CD4-positive, alpha-beta T cell (primary cell): ENCODE data around the gene MYRIP. TPM values are rescaled to one million over a fixed set of nuclear protein-coding genes. Genes with fewer than 3 reads are reported as not detected.

Source experiments
- ATAC-seq: fragments of 200-7000 bp; cut with Tn5 transposase; one replicate; pipeline ENCODE4 v1.10.0; 2022; ENCODE audit warnings: mild to moderate bottlenecking; ENCODE audit not compliant: poor library complexity
- CTCF ChIA-PET: fragments of 350-600 bp; sonication (Branson Sonifier 250); formaldehyde crosslinking; loops from one replicate; lab custom pipeline; 2021; ENCODE audit warnings: antibody characterized with exemption, inconsistent platforms; lab: Charles Lee
- POLR2A ChIA-PET: fragments of 350-600 bp; sonication (Branson Sonifier 250); formaldehyde crosslinking; loops from one replicate; lab custom pipeline; 2021; ENCODE audit warnings: antibody characterized with exemption, inconsistent platforms; lab: Charles Lee
- DNase-seq, 14 experiments: peaks; one replicate each; pipeline ENCODE4 v3.0.0-alpha.2; 2013 to 2020; ENCODE audit warnings: mixed read lengths in 2 of 14
- H3K27ac ChIP-seq, 2 donors: one replicate each; pipeline versions ENCODE4 v1.5.1 to v1.7.0; 2013; ENCODE audit warnings: low read length in 2 of 2, low read depth in 1 of 2, mild to moderate bottlenecking in 1 of 2
- H3K27me3 ChIP-seq, 2 experiments: 1 replicate in 1 of 2; 2 replicates in 1 of 2; pipeline versions ENCODE4 v1.6.1 to v1.7.0; 2013; ENCODE audit warnings: low read length in 2 of 2, control low read depth in 1 of 2, mild to moderate bottlenecking in 1 of 2, moderate library complexity in 1 of 2; ENCODE audit not compliant: insufficient read depth in 2 of 2, control insufficient read depth in 1 of 2
- H3K36me3 ChIP-seq: one replicate; pipeline ENCODE4 v1.6.1; 2013; ENCODE audit warnings: low read length, control low read depth; ENCODE audit not compliant: insufficient read depth
- H3K4me1 ChIP-seq: one replicate; pipeline ENCODE4 v1.6.1; 2013; ENCODE audit warnings: low read length, control low read depth; ENCODE audit not compliant: insufficient read depth
- H3K4me3 ChIP-seq: one replicate; pipeline ENCODE4 v1.5.1; 2013; ENCODE audit warnings: mild to moderate bottlenecking, low read length, moderate library complexity
- H3K9me3 ChIP-seq, 2 experiments: 1 replicate in 1 of 2; 2 replicates in 1 of 2; pipeline versions ENCODE4 v1.6.1 to v1.7.0; 2013; ENCODE audit warnings: low read length in 2 of 2, mild to moderate bottlenecking in 2 of 2, control low read depth in 1 of 2, moderate library complexity in 1 of 2; ENCODE audit not compliant: control insufficient read depth in 1 of 2, insufficient read depth in 1 of 2
- H3K27ac Mint-ChIP-seq: one replicate; pipeline ENCODE4 v1.8.0; 2020; ENCODE audit warnings: mixed read lengths
- H3K27me3 Mint-ChIP-seq: one replicate; pipeline ENCODE4 v1.8.0; 2021; ENCODE audit warnings: mixed read lengths
- H3K36me3 Mint-ChIP-seq: one replicate; pipeline ENCODE4 v1.8.0; 2021; ENCODE audit warnings: low read depth, mixed read lengths
- H3K4me1 Mint-ChIP-seq: one replicate; pipeline ENCODE4 v1.8.0; 2021; ENCODE audit warnings: low read depth, mixed read lengths
- H3K4me3 Mint-ChIP-seq: one replicate; pipeline ENCODE4 v1.8.0; 2020; ENCODE audit warnings: mild to moderate bottlenecking, mixed read lengths
- H3K9me3 Mint-ChIP-seq: one replicate; pipeline ENCODE4 v1.8.0; 2020; ENCODE audit warnings: mixed read lengths
- CTCF ChIP-seq: fragments of 200-600 bp; IDR thresholded peaks from one replicate; pipeline ENCODE4 v1.8.0; 2022; ENCODE audit warnings: antibody characterized with exemption, mild to moderate bottlenecking
- intact Hi-C, 2 experiments: fragments of 100-400 bp; cut with DNase I in 1 of 2; cut with micrococcal nuclease in 1 of 2; formaldehyde crosslinking; loops; one replicate each; pipeline versions ENCODE4 v1.15.1 to v1.9.0; 2023 to 2025; cut with DNase I, micrococcal nuclease
- total RNA-seq, 174 experiments: library from RNA in 2 of 174; stranded (reverse) in 2 of 174; gene quantifications; one replicate each; pipeline ENCODE4 v1.2.3 and lab custom pipeline; 2021 to 2026

MYRIP gene
- total RNA-seq, 2 experiments from 2014 or later: not detected

- no peak for ATAC-seq
- H3K9me3 Mint-ChIP-seq: peaks cover 4% of the 10 kb centered on the region
- peaks cover 11% of the 10 kb centered on the region for H3K27me3 Mint-ChIP-seq
- H3K27ac Mint-ChIP-seq: no peak overlapping the region
- DNase-seq: no peak
- Histone ChIP-seq H3K4me3 (no peak overlapping the region), H3K4me1 (no peaks in the 10 kb centered on the region), H3K27me3 (no peaks in the 10 kb centered on the region), H3K9me3 (no peaks in the 10 kb centered on the region), H3K36me3 (no peaks in the 10 kb centered on the region), H3K27ac (no peak overlapping the region)
- TF ChIP-seq CTCF: no peak
- no peaks in the 10 kb centered on the region for H3K4me1 Mint-ChIP-seq
- POLR2A ChIA-PET: no interaction called here
- no peaks in the 10 kb centered on the region for H3K36me3 Mint-ChIP-seq
- CTCF ChIA-PET: no interaction called here
- no peak overlapping the region for H3K4me3 Mint-ChIP-seq
- intact Hi-C loops: no loop called here
Measured at GRCh38 chr3:40128166-40128565, 318.8 kb downstream of the MYRIP start.

- CTCF ChIA-PET: no interaction called here
- no peak for TF ChIP-seq CTCF
Measured at GRCh38 chr3:40129510-40129909, 320.1 kb downstream of the MYRIP start.

GRCh38 chr3:40129981-40130380 lies 320.6 kb downstream of the MYRIP start:
- intact Hi-C loops: no loop called here
- H3K9me3 Mint-ChIP-seq: peaks cover 9% of the 10 kb centered on the region
- ChIA-PET POLR2A (no interaction called here), CTCF (no interaction called here)
- Histone ChIP-seq H3K27ac (no peak overlapping the region), H3K4me1 (no peaks in the 10 kb centered on the region), H3K36me3 (no peaks in the 10 kb centered on the region), H3K27me3 (no peaks in the 10 kb centered on the region), H3K4me3 (no peak overlapping the region), H3K9me3 (peaks cover 0 to 6% of the 10 kb centered on the region in 2 experiments)
- DNase-seq: no peak
- H3K27me3 Mint-ChIP-seq: peaks cover 16% of the 10 kb centered on the region
- ATAC-seq: no peak
- H3K4me3 Mint-ChIP-seq: no peak overlapping the region
- H3K4me1 Mint-ChIP-seq: no peaks in the 10 kb centered on the region
- TF ChIP-seq CTCF: no peak
- H3K36me3 Mint-ChIP-seq: no peaks in the 10 kb centered on the region
- no peak overlapping the region for H3K27ac Mint-ChIP-seq

More at GRCh38 chr3:40129510-40129909, 320.1 kb downstream of the MYRIP start:
- POLR2A ChIA-PET: no interaction called here
- H3K27me3 ChIP-seq: no peaks in the 10 kb centered on the region
- H3K27ac ChIP-seq: no peak overlapping the region
- Mint-ChIP-seq H3K9me3 (peaks cover 9% of the 10 kb centered on the region), H3K27ac (no peak overlapping the region), H3K27me3 (peaks cover 16% of the 10 kb centered on the region), H3K4me1 (no peaks in the 10 kb centered on the region), H3K4me3 (no peak overlapping the region), H3K36me3 (no peaks in the 10 kb centered on the region)
- intact Hi-C loops: no loop called here
- H3K9me3 ChIP-seq: peaks cover 0 to 6% of the 10 kb centered on the region in 2 experiments
- DNase-seq (no peak), ATAC-seq (no peak)
- no peaks in the 10 kb centered on the region for H3K4me1 ChIP-seq
- H3K36me3 ChIP-seq: no peaks in the 10 kb centered on the region
- H3K4me3 ChIP-seq: no peak overlapping the region
